GM12878 (cell line): ENCODE results near the gene RIPPLY3.

Experiments used
- CTCF ChIP-seq, 3 experiments: IDR thresholded peaks in 2 of 3; conservative IDR thresholded peaks in 1 of 3; 2 replicates each; pipeline ENCODE4 v1.5.1; 2011; ENCODE audit warnings: low read depth in 3 of 3, low read length in 3 of 3, mild to moderate bottlenecking in 3 of 3, control low read depth in 2 of 3, moderate library complexity in 2 of 3, inconsistent platforms in 1 of 3, mixed read lengths in 1 of 3; ENCODE audit not compliant: control insufficient read depth in 2 of 3, insufficient read depth in 1 of 3; ENCODE audit errors: extremely low read depth in 1 of 3
- EP300 ChIP-seq, 2 experiments: fragments of 150-350 bp in 1 of 2; IDR thresholded peaks; 2 replicates each; pipeline ENCODE4 v1.6.1; 2011 to 2012; ENCODE audit warnings: low read depth in 2 of 2, low read length in 2 of 2, borderline replicate concordance in 1 of 2, improper control_type of control experiment in 1 of 2, inconsistent platforms in 1 of 2; ENCODE audit not compliant: control insufficient read depth in 1 of 2
- EZH2 ChIP-seq: IDR thresholded peaks from 2 replicates; pipeline ENCODE4 v1.6.1; 2012; ENCODE audit warnings: low read depth, mild to moderate bottlenecking, control low read depth, inconsistent platforms, low read length, borderline replicate concordance; ENCODE audit not compliant: control insufficient read depth
- FOXM1 ChIP-seq: IDR thresholded peaks from 2 replicates; pipeline ENCODE4 v1.6.1; 2012; ENCODE audit warnings: low read depth, mild to moderate bottlenecking, inconsistent platforms, low read length, moderate library complexity
- POLR2A ChIP-seq: IDR thresholded peaks from 2 replicates; pipeline ENCODE4 v1.6.1; 2011; ENCODE audit warnings: low read depth, mild to moderate bottlenecking, low read length
- POLR2AphosphoS2 ChIP-seq: IDR thresholded peaks from 2 replicates; pipeline ENCODE4 v1.6.1; 2011; ENCODE audit warnings: low read depth, mild to moderate bottlenecking, low read length, improper control_type of control experiment, moderate library complexity
- ZNF24 ChIP-seq: fragments of 450-650 bp; IDR thresholded peaks from 2 replicates; pipeline ENCODE4 v1.6.1; 2017; ENCODE audit warnings: antibody characterized with exemption, mild to moderate bottlenecking

DNA sequence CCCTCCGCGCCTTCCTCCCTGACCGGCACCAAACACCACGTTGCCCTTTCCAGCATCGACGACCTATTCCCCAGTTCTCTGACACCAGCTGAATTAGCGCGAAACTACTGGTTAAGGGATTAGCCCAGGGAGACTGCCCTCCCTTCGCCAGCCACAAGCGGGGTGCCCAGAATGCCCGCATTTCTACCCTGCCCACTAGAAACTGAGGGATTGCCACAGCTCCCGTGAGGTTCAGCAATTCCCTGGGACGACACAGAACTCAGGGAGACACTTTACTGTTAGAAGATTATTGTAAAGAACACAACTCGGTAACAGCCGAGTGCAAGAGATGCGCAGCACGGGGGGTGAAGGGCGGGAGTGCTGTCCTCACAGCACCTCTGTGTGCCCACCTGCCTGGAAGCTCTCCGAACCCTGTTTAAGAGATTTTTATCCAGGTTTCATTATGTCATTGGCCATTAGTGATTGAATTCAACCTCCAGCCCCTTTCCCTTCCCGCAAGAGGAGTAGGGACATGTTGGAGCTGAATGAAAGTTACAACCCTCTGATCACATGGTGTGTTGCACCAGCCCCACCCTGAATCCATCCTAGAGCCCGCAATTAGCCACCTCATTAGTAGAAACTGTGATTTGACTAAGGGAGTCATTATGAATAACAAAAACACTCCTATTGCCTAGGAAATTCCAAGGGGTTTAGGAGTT, 15.8 kb upstream of the RIPPLY3 start:
- TF ChIP-seq CTCF (IDR thresholded peaks at IDR 0.05 in 2 of 3, conservative IDR thresholded peaks at IDR 0.05 in 1 of 3; ENCODE audit: control insufficient read depth in 2 of 3, extremely low read depth in 1 of 3, insufficient read depth in 1 of 3, low read depth in 3 of 3, low read length in 3 of 3) (0 out of 6 replicates have a peak, but pooled peaks of 1 of the 3 experiments have one; percentile 0), POLR2A (no peak), EZH2 (no peak), POLR2AphosphoS2 (no peak), ZNF24 (no peak), EP300 (IDR thresholded peaks at IDR 0.05; ENCODE audit: borderline replicate concordance in 1 of 2, control insufficient read depth in 1 of 2, low read depth in 2 of 2, low read length in 2 of 2) (no peak), FOXM1 (no peak)
